Prostate gland (tissue), 2 donors: ENCODE data around the gene LGALS12. TPM values are rescaled to one million over a fixed set of nuclear protein-coding genes. Genes with fewer than 3 reads are reported as not detected.

Experiments used
- DNase-seq: peaks from one replicate; pipeline ENCODE4 v3.0.0-alpha.2; 2019; ENCODE audit warnings: low spot score
- H3K27ac ChIP-seq, 2 donors: fragments of 200-600 bp; sonication (generic); 2 replicates each; pipeline ENCODE4 v1.5.1; 2017 to 2019
- H3K27me3 ChIP-seq: fragments of 200-600 bp; sonication (generic); replicated peaks from 2 replicates; pipeline ENCODE4 v1.5.1; 2019; ENCODE audit not compliant: insufficient read depth
- H3K36me3 ChIP-seq, 2 donors: fragments of 200-600 bp; sonication (generic); 1 replicate in 1 of 2; 2 replicates in 1 of 2; pipeline versions ENCODE4 v1.5.1 to v1.8.1; 2017 to 2019
- H3K4me1 ChIP-seq: fragments of 200-600 bp; sonication (generic); replicated peaks from 2 replicates; pipeline ENCODE4 v1.5.1; 2019
- H3K4me3 ChIP-seq, 2 donors: fragments of 200-600 bp; sonication (generic); 2 replicates each; pipeline ENCODE4 v1.5.1; 2017 to 2019
- H3K9me3 ChIP-seq: fragments of 200-600 bp; sonication (generic); 2 replicates; pipeline ENCODE4 v1.5.1; 2017
- CTCF ChIP-seq, 4 experiments: fragments of 200-600 bp in 2 of 4; fragments of 450-650 bp in 2 of 4; sonication (generic) in 2 of 4; IDR thresholded peaks; 1 replicate in 3 of 4; 2 replicates in 1 of 4; pipeline ENCODE4 v1.5.1; 2016 to 2019; ENCODE audit warnings: antibody characterized with exemption in 4 of 4, mild to moderate bottlenecking in 2 of 4, moderate library complexity in 2 of 4
- POLR2A ChIP-seq: fragments of 450-650 bp; IDR thresholded peaks from one replicate; pipeline ENCODE4 v1.6.1; 2016; ENCODE audit warnings: antibody characterized with exemption, mild to moderate bottlenecking
- POLR2AphosphoS5 ChIP-seq: sonication (generic); formaldehyde crosslinking; IDR thresholded peaks from one replicate; pipeline ENCODE4 v1.6.1; 2017; ENCODE audit warnings: antibody characterized with exemption
- WGBS: methylation state at CpG from one replicate; pipeline ENCODE4 v1.1.5; 2018; 5-methylcytosine and 5-hydroxymethylcytosine counted together
- intact Hi-C: fragments of 100-400 bp; cut with DNase I; formaldehyde crosslinking; loops from one replicate; pipeline ENCODE4 v1.14.2; 2022
- total RNA-seq, 2 donors: library from RNA; depleted of rRNA; stranded (reverse); fragments of >200 nt; gene quantifications; one replicate each; pipeline ENCODE4 v1.1.0, GENCODE V29; 2016

The LGALS12 gene
- total RNA-seq, 2 donors from 2014 or later = not detected

GRCh38 chr11:63502252-63502820 lies 3.5 kb upstream of the LGALS12 start:
- no peaks in the 10 kb centered on the region for H3K4me1 ChIP-seq
- intact Hi-C loops = no loop called here
- DNase-seq = no peak
- H3K4me3 ChIP-seq = no peak overlapping the region
- H3K27ac ChIP-seq = no peak overlapping the region
- TF ChIP-seq CTCF (IDR thresholded peaks at IDR 0.05) = no peak
- TF ChIP-seq POLR2AphosphoS5 = no peak
- TF ChIP-seq POLR2A = no peak
- no peaks in the 10 kb centered on the region for H3K9me3 ChIP-seq
- 50% methylated on average over 2 of the region's 2 CpGs for WGBS
- no peaks in the 10 kb centered on the region for H3K36me3 ChIP-seq
- H3K27me3 ChIP-seq = no peaks in the 10 kb centered on the region

GRCh38 chr11:63503492-63503891 lies 2.4 kb upstream of the LGALS12 start:
- Histone ChIP-seq H3K4me1 (no peaks in the 10 kb centered on the region), H3K27ac (no peak overlapping the region), H3K36me3 (no peaks in the 10 kb centered on the region), H3K27me3 (no peaks in the 10 kb centered on the region), H3K4me3 (no peak overlapping the region), H3K9me3 (no peaks in the 10 kb centered on the region)
- WGBS = 74% methylated on average over 6 of the region's 6 CpGs
- intact Hi-C loops = no loop called here
- TF ChIP-seq POLR2AphosphoS5 = no peak
- TF ChIP-seq CTCF (IDR thresholded peaks at IDR 0.05) = no peak
- TF ChIP-seq POLR2A = no peak
- no peak for DNase-seq

DNA sequence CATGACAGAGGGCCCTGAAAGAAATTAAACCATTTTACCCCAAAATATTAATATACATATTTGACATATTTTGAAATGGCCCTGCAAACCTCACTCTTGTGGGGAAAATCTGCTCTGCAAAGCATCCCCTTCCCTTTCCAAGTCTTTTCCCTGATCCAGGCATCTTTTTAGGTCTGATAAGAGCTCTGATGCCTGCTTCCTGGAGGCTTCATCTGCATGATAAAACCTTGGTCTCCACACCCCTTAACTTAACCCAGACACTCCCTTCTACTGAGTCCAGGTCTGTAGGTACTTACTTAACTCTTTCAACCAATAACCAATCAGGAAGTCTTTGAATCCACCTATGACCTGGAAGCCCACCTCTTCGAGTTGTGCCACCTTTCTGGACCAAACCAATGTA lies 1.8 kb upstream of the LGALS12 start:
- Histone ChIP-seq H3K27me3 (no peaks in the 10 kb centered on the region), H3K27ac (no peak overlapping the region), H3K4me3 (no peak overlapping the region), H3K36me3 (no peaks in the 10 kb centered on the region), H3K9me3 (no peaks in the 10 kb centered on the region), H3K4me1 (no peaks in the 10 kb centered on the region)
- intact Hi-C loops = no loop called here
- DNase-seq = no peak
- WGBS = 90% methylated on average over 1 of the region's 1 CpG
- TF ChIP-seq POLR2AphosphoS5 (no peak), CTCF (IDR thresholded peaks at IDR 0.05) (no peak), POLR2A (no peak)

DNA sequence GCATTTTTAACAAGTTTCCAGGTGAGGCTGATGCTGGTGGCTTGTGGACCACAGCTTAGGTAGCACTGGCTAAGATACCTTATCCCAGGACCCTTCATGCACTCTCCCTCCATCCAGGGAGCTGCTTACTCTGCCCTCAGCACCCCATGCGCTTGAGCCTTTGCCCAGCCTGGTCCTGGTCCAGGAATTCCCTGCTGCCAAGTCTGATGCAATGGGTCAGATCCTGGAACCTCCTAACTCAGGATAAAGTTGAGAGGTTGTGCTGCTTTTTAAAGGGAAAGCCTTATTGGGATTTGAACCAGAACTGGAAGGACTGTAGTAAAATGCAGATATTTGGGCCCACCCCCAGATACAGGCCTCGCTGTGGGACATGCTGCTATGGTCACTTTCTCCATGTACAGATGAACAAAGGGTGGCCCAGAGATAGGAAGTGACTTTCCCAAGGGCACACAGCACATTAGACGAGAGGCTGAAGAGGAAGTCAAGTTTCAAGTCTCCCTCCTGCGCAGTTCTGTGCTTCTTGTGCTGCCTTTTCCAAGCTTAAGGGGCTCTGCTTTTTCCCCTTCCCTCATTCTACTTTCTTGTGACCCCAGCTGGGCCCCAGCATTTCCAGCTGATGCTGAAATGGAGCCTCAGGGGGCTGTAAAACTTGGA lies 824 bp upstream of the LGALS12 start:
- Histone ChIP-seq H3K27me3 (no peaks in the 10 kb centered on the region), H3K4me1 (no peaks in the 10 kb centered on the region), H3K27ac (no peak overlapping the region), H3K36me3 (no peaks in the 10 kb centered on the region), H3K4me3 (no peak overlapping the region), H3K9me3 (no peaks in the 10 kb centered on the region)
- TF ChIP-seq POLR2A (no peak), POLR2AphosphoS5 (no peak), CTCF (IDR thresholded peaks at IDR 0.05) (no peak)
- 74% methylated on average over 4 of the region's 4 CpGs for WGBS
- DNase-seq = no peak
- intact Hi-C loops = no loop called here

GRCh38 chr11:63506876-63507275 lies 992 bp downstream of the LGALS12 start:
- 100% methylated on average over 2 of the region's 2 CpGs for WGBS
- Histone ChIP-seq H3K27ac (no peak overlapping the region), H3K4me3 (no peak overlapping the region), H3K27me3 (no peaks in the 10 kb centered on the region), H3K36me3 (no peaks in the 10 kb centered on the region), H3K9me3 (no peaks in the 10 kb centered on the region), H3K4me1 (no peaks in the 10 kb centered on the region)
- no peak for DNase-seq
- intact Hi-C loops = no loop called here
- TF ChIP-seq CTCF (IDR thresholded peaks at IDR 0.05) (no peak), POLR2A (no peak)
